Glutamatergic neuron (in vitro differentiated cells): Measurements from ENCODE around the gene CHD5. TPM values are rescaled to one million over a fixed set of nuclear protein-coding genes. Genes with fewer than 3 reads are reported as not detected.

Experiments
- DNase-seq: peaks from one replicate; pipeline ENCODE4 v3.0.0; 2022
- H3K27ac Mint-ChIP-seq: one replicate; pipeline ENCODE4 v1.8.0; 2020; ENCODE audit warnings: mild to moderate bottlenecking, mixed read lengths, inconsistent platforms; ENCODE audit not compliant: unreplicated experiment
- H3K27me3 Mint-ChIP-seq: one replicate; pipeline ENCODE4 v1.8.0; 2020; ENCODE audit warnings: mild to moderate bottlenecking, moderate library complexity, mixed read lengths, inconsistent platforms; ENCODE audit not compliant: unreplicated experiment
- H3K36me3 Mint-ChIP-seq: one replicate; pipeline ENCODE4 v1.8.0; 2020; ENCODE audit warnings: mild to moderate bottlenecking, mixed read lengths, inconsistent platforms; ENCODE audit not compliant: unreplicated experiment
- H3K4me1 Mint-ChIP-seq: one replicate; pipeline ENCODE4 v1.8.0; 2020; ENCODE audit warnings: mild to moderate bottlenecking, low read depth, mixed read lengths, inconsistent platforms; ENCODE audit not compliant: unreplicated experiment
- H3K4me3 Mint-ChIP-seq: one replicate; pipeline ENCODE4 v1.8.0; 2020; ENCODE audit warnings: mild to moderate bottlenecking, mixed read lengths, inconsistent platforms; ENCODE audit not compliant: unreplicated experiment
- H3K9me3 Mint-ChIP-seq: one replicate; pipeline ENCODE4 v1.8.0; 2020; ENCODE audit warnings: mild to moderate bottlenecking, moderate library complexity, mixed read lengths, inconsistent platforms; ENCODE audit not compliant: unreplicated experiment
- CTCF ChIP-seq: fragments of 200-600 bp; sonication (generic); IDR thresholded peaks from one replicate; pipeline ENCODE4 v1.5.0; 2021; ENCODE audit not compliant: partially characterized antibody, unreplicated experiment
- total RNA-seq: library from RNA; stranded (reverse); fragmentation: NEBNext Ultra II Directional; extraction: Animal tissue kit (Norgen Biotek cat#: 25700); gene quantifications from one replicate; pipeline ENCODE4 v1.2.1, GENCODE V29; 2021; ENCODE audit not compliant: unreplicated experiment

The CHD5 gene
- total RNA-seq, 1 donor from 2014 or later = 0.96 TPM

GRCh38 chr1:6207921-6208320 is 27.8 kb upstream of the CHD5 start:
- no peak for DNase-seq
- H3K36me3 Mint-ChIP-seq = no peaks in the 10 kb centered on the region
- no peaks in the 10 kb centered on the region for H3K4me1 Mint-ChIP-seq
- no peak overlapping the region for H3K4me3 Mint-ChIP-seq
- peaks cover 8% of the 10 kb centered on the region for H3K27me3 Mint-ChIP-seq
- no peak for TF ChIP-seq CTCF
- peaks cover 2% of the 10 kb centered on the region for H3K9me3 Mint-ChIP-seq
- no peak overlapping the region for H3K27ac Mint-ChIP-seq

- Mint-ChIP-seq H3K4me3 (peak overlapping the region; percentile 42), H3K36me3 (no peaks in the 10 kb centered on the region)
Observed at GRCh38 chr1:6207075-6207885, 27.2 kb upstream of the CHD5 start.

GRCh38 chr1:6206520-6206855 is 26.4 kb upstream of the CHD5 start:
- no peaks in the 10 kb centered on the region for H3K36me3 Mint-ChIP-seq
- peaks cover 4% of the 10 kb centered on the region for H3K27me3 Mint-ChIP-seq
- no peak for DNase-seq
- H3K27ac Mint-ChIP-seq = no peak overlapping the region
- no peaks in the 10 kb centered on the region for H3K4me1 Mint-ChIP-seq
- H3K9me3 Mint-ChIP-seq = peaks cover 5% of the 10 kb centered on the region
- TF ChIP-seq CTCF = no peak
- H3K4me3 Mint-ChIP-seq = no peak overlapping the region

More at GRCh38 chr1:6207075-6207885, 27.2 kb upstream of the CHD5 start:
- no peak for DNase-seq
- no peak for TF ChIP-seq CTCF
- Mint-ChIP-seq H3K4me1 (no peaks in the 10 kb centered on the region), H3K9me3 (peaks cover 2% of the 10 kb centered on the region), H3K27ac (no peak overlapping the region), H3K27me3 (peaks cover 4% of the 10 kb centered on the region)

- Mint-ChIP-seq H3K27me3 (peaks cover 4% of the 10 kb centered on the region), H3K27ac (no peak within 1 kb of the TSS), H3K4me1 (no peaks in the 10 kb centered on the region), H3K9me3 (peaks cover 5% of the 10 kb centered on the region), H3K36me3 (no peaks in the 10 kb centered on the region), H3K4me3 (peak within 1 kb of the TSS; percentile 42)
- no peak for TF ChIP-seq CTCF
- peak; percentile 66 for DNase-seq
Observed at GRCh38 chr1:6205849-6206519, 25.9 kb upstream of the CHD5 start, which contains the start of gene RNF207. Gene RNF207, plus strand, starts transcription at chr1:6206119. Its CDS starts 417 bp downstream, at chr1:6206536.

GRCh38 chr1:6202256-6202655 is 22.1 kb upstream of the CHD5 start:
- TF ChIP-seq CTCF = no peak
- Mint-ChIP-seq H3K36me3 (no peaks in the 10 kb centered on the region), H3K4me3 (no peak overlapping the region), H3K27ac (no peak overlapping the region), H3K9me3 (peaks cover 7% of the 10 kb centered on the region), H3K4me1 (peaks cover 23% of the 10 kb centered on the region), H3K27me3 (no peaks in the 10 kb centered on the region)
- no peak for DNase-seq
